HEK293 (cell line): ENCODE measurements around the gene SPTBN1.
A peak's percentile ranks its signal among the peaks of the same experiment; 100 is the strongest.

Source experiments
- CTCF ChIA-PET: fragments of 350-600 bp; formaldehyde crosslinking; extraction: SDS; loops from one replicate; lab custom pipeline; 2021; ENCODE audit warnings: antibody characterized with exemption; lab: Yijun Ruan, JAX
- POLR2A ChIA-PET: fragments of 300-600 bp; formaldehyde crosslinking; extraction: SDS; loops from one replicate; lab custom pipeline; 2020; ENCODE audit warnings: antibody characterized with exemption, inconsistent platforms; lab: Yijun Ruan, JAX
- H3K27ac ChIP-seq: fragments of 200-500 bp; sonication (Bioruptor generic); 2 replicates; pipeline ENCODE4 v1.5.1; 2014; ENCODE audit warnings: low read depth, low read length, control low read depth, inconsistent platforms; ENCODE audit errors: extremely low read depth
- H3K36me3 ChIP-seq, 2 experiments: fragments of 200-500 bp in 1 of 2; sonication (Bioruptor generic) in 1 of 2; 1 replicate in 1 of 2; 2 replicates in 1 of 2; pipeline ENCODE4 v1.5.1; 2014 to 2017; ENCODE audit warnings: inconsistent platforms in 2 of 2, low read length in 2 of 2; ENCODE audit not compliant: control insufficient read depth in 2 of 2, insufficient read depth in 1 of 2
- H3K4me1 ChIP-seq: fragments of 200-500 bp; sonication (Bioruptor generic); 2 replicates; pipeline ENCODE4 v1.5.1; 2014; ENCODE audit warnings: mild to moderate bottlenecking, low read length, inconsistent platforms; ENCODE audit not compliant: control insufficient read depth, insufficient read depth
- H3K4me3 ChIP-seq: 2 replicates; pipeline ENCODE4 v1.5.1; 2011; ENCODE audit warnings: low read depth, mild to moderate bottlenecking, control low read depth, low read length, moderate library complexity
- H3K9me3 ChIP-seq: fragments of 200-500 bp; sonication (Bioruptor generic); 2 replicates; pipeline ENCODE4 v1.5.1; 2014; ENCODE audit warnings: low read depth, low read length, inconsistent platforms; ENCODE audit not compliant: control insufficient read depth, insufficient read depth
- GLIS1 ChIP-seq: fragments of 450-650 bp; formaldehyde crosslinking; IDR thresholded peaks from 2 replicates; pipeline ENCODE4 v1.5.1; 2016; ENCODE audit warnings: missing biosample characterization, missing genetic modification characterization
- KLF10 ChIP-seq: fragments of 450-650 bp; IDR thresholded peaks from 2 replicates; pipeline ENCODE4 v1.5.1; 2018; ENCODE audit warnings: missing biosample characterization, mild to moderate bottlenecking, missing genetic modification characterization
- KLF9 ChIP-seq: fragments of 450-650 bp; formaldehyde crosslinking; IDR thresholded peaks from 2 replicates; pipeline ENCODE4 v1.5.1; 2016; ENCODE audit warnings: missing biosample characterization, missing genetic modification characterization, low read depth
- PRDM1 ChIP-seq: fragments of 450-650 bp; formaldehyde crosslinking; IDR thresholded peaks from 2 replicates; pipeline ENCODE4; 2016; ENCODE audit warnings: missing biosample characterization, missing genetic modification characterization
- SCRT2 ChIP-seq: fragments of 450-650 bp; formaldehyde crosslinking; IDR thresholded peaks from 2 replicates; pipeline ENCODE4 v1.5.1; 2016; ENCODE audit warnings: missing biosample characterization, missing genetic modification characterization
- SETDB1 ChIP-seq: IDR thresholded peaks from one replicate; pipeline ENCODE4 v1.6.1; 2017; ENCODE audit warnings: mild to moderate bottlenecking, low read length, moderate library complexity, mixed read lengths; ENCODE audit not compliant: insufficient read length
- TCF7L2 ChIP-seq: IDR thresholded peaks from 2 replicates; pipeline ENCODE4 v1.6.1; 2011; ENCODE audit warnings: low read depth, mild to moderate bottlenecking, inconsistent platforms, low read length, moderate library complexity, borderline replicate concordance
- ZBTB8A ChIP-seq: fragments of 450-650 bp; formaldehyde crosslinking; IDR thresholded peaks from 2 replicates; pipeline ENCODE4 v1.5.1; 2016; ENCODE audit warnings: missing biosample characterization, missing genetic modification characterization
- ZNF10 ChIP-seq: fragments of 450-650 bp; formaldehyde crosslinking; IDR thresholded peaks from 2 replicates; pipeline ENCODE4 v1.5.1; 2017; ENCODE audit warnings: missing biosample characterization, missing genetic modification characterization
- ZNF114 ChIP-seq: fragments of 450-650 bp; formaldehyde crosslinking; IDR thresholded peaks from 2 replicates; pipeline ENCODE4 v1.5.0; 2017; ENCODE audit warnings: missing biosample characterization, missing genetic modification characterization
- ZNF16 ChIP-seq: fragments of 450-650 bp; formaldehyde crosslinking; IDR thresholded peaks from 2 replicates; pipeline ENCODE4 v1.5.1; 2016; ENCODE audit warnings: low read depth, missing biosample characterization, missing genetic modification characterization
- ZNF19 ChIP-seq: fragments of 450-650 bp; formaldehyde crosslinking; IDR thresholded peaks from 2 replicates; pipeline ENCODE4; 2016; ENCODE audit warnings: missing biosample characterization, missing genetic modification characterization, low read depth
- ZNF311 ChIP-seq: fragments of 450-650 bp; formaldehyde crosslinking; IDR thresholded peaks from 2 replicates; pipeline ENCODE4 v1.5.1; 2017; ENCODE audit warnings: missing biosample characterization, missing genetic modification characterization, borderline replicate concordance
- ZNF335 ChIP-seq: fragments of 450-650 bp; formaldehyde crosslinking; conservative IDR thresholded peaks from 2 replicates; pipeline ENCODE4 v1.5.1; 2016; ENCODE audit warnings: missing biosample characterization, missing genetic modification characterization
- ZNF558 ChIP-seq: fragments of 450-650 bp; formaldehyde crosslinking; IDR thresholded peaks from 2 replicates; pipeline ENCODE4 v1.5.1; 2016; ENCODE audit warnings: missing biosample characterization, missing genetic modification characterization
- ZNF600 ChIP-seq: fragments of 450-650 bp; formaldehyde crosslinking; IDR thresholded peaks from 2 replicates; pipeline ENCODE4 v1.5.1; 2016; ENCODE audit warnings: missing biosample characterization, missing genetic modification characterization
- ZNF629 ChIP-seq: fragments of 450-650 bp; formaldehyde crosslinking; IDR thresholded peaks from 2 replicates; pipeline ENCODE4 v1.5.1; 2017; ENCODE audit warnings: missing biosample characterization, missing genetic modification characterization
- ZNF677 ChIP-seq: fragments of 450-650 bp; IDR thresholded peaks from 2 replicates; pipeline ENCODE4 v1.5.0; 2018; ENCODE audit warnings: missing biosample characterization, mild to moderate bottlenecking, missing genetic modification characterization, moderate library complexity
- ZXDB ChIP-seq: fragments of 450-650 bp; formaldehyde crosslinking; IDR thresholded peaks from 2 replicates; pipeline ENCODE4 v1.5.1; 2016; ENCODE audit warnings: missing biosample characterization, missing genetic modification characterization
- TF ChIP-seq, protein P1 (sequence below): fragments of 450-650 bp; formaldehyde crosslinking; IDR thresholded peaks from 2 replicates; pipeline ENCODE4 v1.5.1; 2016; ENCODE audit warnings: missing biosample characterization, missing genetic modification characterization
- TF ChIP-seq, protein P2 (sequence below): fragments of 450-650 bp; formaldehyde crosslinking; IDR thresholded peaks from 2 replicates; pipeline ENCODE4 v1.5.1; 2016; ENCODE audit warnings: missing biosample characterization, missing genetic modification characterization, low read depth
- TF ChIP-seq, protein P3 (sequence below): fragments of 450-650 bp; formaldehyde crosslinking; optimal IDR thresholded peaks from 2 replicates; pipeline ENCODE3; 2016; ENCODE audit warnings: missing biosample characterization, mild to moderate bottlenecking, missing genetic modification characterization
- TF ChIP-seq, protein P4 (sequence below): fragments of 450-650 bp; formaldehyde crosslinking; IDR thresholded peaks from 2 replicates; pipeline ENCODE4 v1.5.1; 2016; ENCODE audit warnings: missing biosample characterization, missing genetic modification characterization
- TF ChIP-seq, protein P5 (sequence below): fragments of 450-650 bp; formaldehyde crosslinking; IDR thresholded peaks from 2 replicates; pipeline ENCODE4 v1.5.1; 2017; ENCODE audit warnings: missing biosample characterization, missing genetic modification characterization

SPTBN1 gene

DNA sequence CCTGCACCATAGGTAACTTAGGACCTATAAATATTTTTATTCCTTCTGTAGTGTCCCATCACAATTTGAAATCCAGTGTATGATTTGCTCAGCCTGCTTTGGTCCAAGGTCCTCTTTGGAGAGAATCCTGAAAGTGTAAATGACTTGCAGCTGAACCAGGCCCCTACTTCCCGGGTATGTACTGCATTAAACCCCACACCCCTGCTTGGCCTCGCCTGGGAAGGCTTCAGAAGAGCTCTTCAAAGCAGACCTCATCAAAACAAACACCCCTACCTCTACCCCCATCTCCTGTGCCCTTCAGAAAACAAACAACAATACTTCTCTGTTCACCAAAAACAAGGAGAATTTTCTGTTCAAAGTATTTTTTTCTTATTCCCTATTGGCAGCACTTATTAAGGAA lies 9.5 kb upstream of the SPTBN1 start:
- ChIA-PET CTCF (no interaction called here), POLR2A (no interaction called here)
- Histone ChIP-seq H3K4me1 (no peaks in the 10 kb centered on the region), H3K36me3 (no peaks in the 10 kb centered on the region), H3K27ac (no peak overlapping the region), H3K4me3 (no peak overlapping the region), H3K9me3 (no peaks in the 10 kb centered on the region)
- TF ChIP-seq ZNF16 (tag by site-specific recombination) (no peak), ZNF629 (tag by site-specific recombination) (no peak), TCF7L2 (no peak), ZBTB8A (tag by site-specific recombination) (no peak), ZNF677 (tag by site-specific recombination) (no peak), ZNF311 (tag by site-specific recombination) (no peak), SETDB1 (no peak)
- TF ChIP-seq, protein P1, sequence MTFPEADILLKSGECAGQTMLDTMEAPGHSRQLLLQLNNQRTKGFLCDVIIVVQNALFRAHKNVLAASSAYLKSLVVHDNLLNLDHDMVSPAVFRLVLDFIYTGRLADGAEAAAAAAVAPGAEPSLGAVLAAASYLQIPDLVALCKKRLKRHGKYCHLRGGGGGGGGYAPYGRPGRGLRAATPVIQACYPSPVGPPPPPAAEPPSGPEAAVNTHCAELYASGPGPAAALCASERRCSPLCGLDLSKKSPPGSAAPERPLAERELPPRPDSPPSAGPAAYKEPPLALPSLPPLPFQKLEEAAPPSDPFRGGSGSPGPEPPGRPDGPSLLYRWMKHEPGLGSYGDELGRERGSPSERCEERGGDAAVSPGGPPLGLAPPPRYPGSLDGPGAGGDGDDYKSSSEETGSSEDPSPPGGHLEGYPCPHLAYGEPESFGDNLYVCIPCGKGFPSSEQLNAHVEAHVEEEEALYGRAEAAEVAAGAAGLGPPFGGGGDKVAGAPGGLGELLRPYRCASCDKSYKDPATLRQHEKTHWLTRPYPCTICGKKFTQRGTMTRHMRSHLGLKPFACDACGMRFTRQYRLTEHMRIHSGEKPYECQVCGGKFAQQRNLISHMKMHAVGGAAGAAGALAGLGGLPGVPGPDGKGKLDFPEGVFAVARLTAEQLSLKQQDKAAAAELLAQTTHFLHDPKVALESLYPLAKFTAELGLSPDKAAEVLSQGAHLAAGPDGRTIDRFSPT (tag by site-specific recombination), result no peak
- TF ChIP-seq, protein P2, sequence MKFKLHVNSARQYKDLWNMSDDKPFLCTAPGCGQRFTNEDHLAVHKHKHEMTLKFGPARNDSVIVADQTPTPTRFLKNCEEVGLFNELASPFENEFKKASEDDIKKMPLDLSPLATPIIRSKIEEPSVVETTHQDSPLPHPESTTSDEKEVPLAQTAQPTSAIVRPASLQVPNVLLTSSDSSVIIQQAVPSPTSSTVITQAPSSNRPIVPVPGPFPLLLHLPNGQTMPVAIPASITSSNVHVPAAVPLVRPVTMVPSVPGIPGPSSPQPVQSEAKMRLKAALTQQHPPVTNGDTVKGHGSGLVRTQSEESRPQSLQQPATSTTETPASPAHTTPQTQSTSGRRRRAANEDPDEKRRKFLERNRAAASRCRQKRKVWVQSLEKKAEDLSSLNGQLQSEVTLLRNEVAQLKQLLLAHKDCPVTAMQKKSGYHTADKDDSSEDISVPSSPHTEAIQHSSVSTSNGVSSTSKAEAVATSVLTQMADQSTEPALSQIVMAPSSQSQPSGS (tag by site-specific recombination), result no peak

DNA sequence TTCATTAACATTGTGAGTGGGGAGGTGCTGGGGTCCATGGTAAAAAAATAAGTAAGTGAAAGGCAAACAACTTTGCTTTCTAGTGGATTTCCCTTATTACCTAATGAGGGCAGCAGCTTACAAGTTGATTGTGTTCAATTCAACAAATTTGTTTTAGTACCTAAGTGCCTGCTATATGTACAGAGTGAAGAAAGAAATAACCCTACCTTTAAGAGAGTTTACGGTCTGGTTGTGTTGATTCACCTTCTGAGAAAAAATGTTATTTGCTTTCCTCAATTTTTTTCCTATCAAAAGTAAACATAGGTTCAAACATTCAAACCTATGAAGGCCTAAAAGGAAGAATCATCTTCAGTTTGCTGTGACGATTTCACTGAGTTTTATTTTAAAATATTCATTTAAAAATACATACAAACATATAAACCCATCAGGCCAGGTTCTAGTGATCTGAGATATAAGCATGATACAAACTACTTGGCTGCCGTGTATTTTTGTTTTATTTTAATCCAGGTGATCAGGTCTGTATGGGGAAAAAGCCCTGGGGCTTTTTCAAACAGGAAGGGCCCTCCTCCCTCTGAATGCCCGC lies 1.5 kb upstream of the SPTBN1 start:
- CTCF ChIA-PET, result no interaction called here
- H3K4me1 ChIP-seq, result peaks cover 11% of the 10 kb centered on the region
- POLR2A ChIA-PET, result no interaction called here

DNA sequence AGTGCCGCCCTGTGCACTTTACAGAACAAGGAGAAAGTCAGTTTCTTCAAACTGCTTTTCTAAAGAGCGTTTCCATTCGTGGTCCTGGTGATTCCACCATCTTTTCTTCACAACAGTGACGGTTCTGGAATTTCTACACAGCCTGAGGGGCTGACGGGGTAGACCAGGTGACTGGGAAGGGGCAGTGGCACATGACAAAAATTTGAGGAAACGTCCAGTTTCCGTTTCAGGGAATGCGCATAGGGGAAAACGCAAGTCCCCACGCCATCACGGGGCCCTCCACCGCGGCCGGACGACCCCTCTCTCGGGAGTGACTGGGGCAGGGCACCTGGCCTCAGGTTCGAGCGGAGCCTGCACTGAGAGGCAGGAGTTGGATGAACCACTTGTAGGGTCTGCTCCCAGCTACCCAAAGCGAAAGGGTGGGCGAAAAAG lies 980 bp upstream of the SPTBN1 start:
- peak overlapping the region; percentile 17 for H3K4me3 ChIP-seq
- CTCF ChIA-PET, result interaction anchor here (0.6 kb wide), 1 partner anchor 247 kb away, joined by 3 read pairs; no protein-coding TSS in a partner anchor
- no peak for TF ChIP-seq KLF9 (tag by site-specific recombination)
- TF ChIP-seq, protein P3, sequence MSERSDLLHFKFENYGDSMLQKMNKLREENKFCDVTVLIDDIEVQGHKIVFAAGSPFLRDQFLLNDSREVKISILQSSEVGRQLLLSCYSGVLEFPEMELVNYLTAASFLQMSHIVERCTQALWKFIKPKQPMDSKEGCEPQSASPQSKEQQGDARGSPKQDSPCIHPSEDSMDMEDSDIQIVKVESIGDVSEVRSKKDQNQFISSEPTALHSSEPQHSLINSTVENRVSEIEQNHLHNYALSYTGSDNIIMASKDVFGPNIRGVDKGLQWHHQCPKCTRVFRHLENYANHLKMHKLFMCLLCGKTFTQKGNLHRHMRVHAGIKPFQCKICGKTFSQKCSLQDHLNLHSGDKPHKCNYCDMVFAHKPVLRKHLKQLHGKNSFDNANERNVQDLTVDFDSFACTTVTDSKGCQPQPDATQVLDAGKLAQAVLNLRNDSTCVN (tag by site-specific recombination), result no peak
- peak; percentile 59; the same call in 1 of the 2 replicates for TF ChIP-seq ZNF335
- TF ChIP-seq, protein P4, sequence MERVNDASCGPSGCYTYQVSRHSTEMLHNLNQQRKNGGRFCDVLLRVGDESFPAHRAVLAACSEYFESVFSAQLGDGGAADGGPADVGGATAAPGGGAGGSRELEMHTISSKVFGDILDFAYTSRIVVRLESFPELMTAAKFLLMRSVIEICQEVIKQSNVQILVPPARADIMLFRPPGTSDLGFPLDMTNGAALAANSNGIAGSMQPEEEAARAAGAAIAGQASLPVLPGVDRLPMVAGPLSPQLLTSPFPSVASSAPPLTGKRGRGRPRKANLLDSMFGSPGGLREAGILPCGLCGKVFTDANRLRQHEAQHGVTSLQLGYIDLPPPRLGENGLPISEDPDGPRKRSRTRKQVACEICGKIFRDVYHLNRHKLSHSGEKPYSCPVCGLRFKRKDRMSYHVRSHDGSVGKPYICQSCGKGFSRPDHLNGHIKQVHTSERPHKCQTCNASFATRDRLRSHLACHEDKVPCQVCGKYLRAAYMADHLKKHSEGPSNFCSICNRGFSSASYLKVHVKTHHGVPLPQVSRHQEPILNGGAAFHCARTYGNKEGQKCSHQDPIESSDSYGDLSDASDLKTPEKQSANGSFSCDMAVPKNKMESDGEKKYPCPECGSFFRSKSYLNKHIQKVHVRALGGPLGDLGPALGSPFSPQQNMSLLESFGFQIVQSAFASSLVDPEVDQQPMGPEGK (tag by site-specific recombination), result no peak
- TF ChIP-seq PRDM1, result peak; percentile 42
- 0 out of 2 replicates have a peak, but pooled peaks have one; percentile 45 for TF ChIP-seq SCRT2 (tag by site-specific recombination)
- TF ChIP-seq ZNF114 (tag by site-specific recombination), result no peak
- TF ChIP-seq ZXDB (tag by site-specific recombination), result peak; percentile 38; the same call in 1 of the 2 replicates
- TF ChIP-seq, protein P5, sequence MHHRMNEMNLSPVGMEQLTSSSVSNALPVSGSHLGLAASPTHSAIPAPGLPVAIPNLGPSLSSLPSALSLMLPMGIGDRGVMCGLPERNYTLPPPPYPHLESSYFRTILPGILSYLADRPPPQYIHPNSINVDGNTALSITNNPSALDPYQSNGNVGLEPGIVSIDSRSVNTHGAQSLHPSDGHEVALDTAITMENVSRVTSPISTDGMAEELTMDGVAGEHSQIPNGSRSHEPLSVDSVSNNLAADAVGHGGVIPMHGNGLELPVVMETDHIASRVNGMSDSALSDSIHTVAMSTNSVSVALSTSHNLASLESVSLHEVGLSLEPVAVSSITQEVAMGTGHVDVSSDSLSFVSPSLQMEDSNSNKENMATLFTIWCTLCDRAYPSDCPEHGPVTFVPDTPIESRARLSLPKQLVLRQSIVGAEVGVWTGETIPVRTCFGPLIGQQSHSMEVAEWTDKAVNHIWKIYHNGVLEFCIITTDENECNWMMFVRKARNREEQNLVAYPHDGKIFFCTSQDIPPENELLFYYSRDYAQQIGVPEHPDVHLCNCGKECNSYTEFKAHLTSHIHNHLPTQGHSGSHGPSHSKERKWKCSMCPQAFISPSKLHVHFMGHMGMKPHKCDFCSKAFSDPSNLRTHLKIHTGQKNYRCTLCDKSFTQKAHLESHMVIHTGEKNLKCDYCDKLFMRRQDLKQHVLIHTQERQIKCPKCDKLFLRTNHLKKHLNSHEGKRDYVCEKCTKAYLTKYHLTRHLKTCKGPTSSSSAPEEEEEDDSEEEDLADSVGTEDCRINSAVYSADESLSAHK (tag by site-specific recombination), result peak; percentile 61
- TF ChIP-seq KLF10, result no peak
- peak; percentile 71 for TF ChIP-seq ZNF600 (tag by site-specific recombination)
- no peak for TF ChIP-seq GLIS1 (tag by site-specific recombination)

More for the DNA sequence above, 1.5 kb upstream of the SPTBN1 start:
- Histone ChIP-seq H3K4me3 (no peak overlapping the region), H3K9me3 (no peaks in the 10 kb centered on the region), H3K36me3 (no peaks in the 10 kb centered on the region), H3K27ac (peak overlapping the region; percentile 77; the same call in 1 of the 2 replicates)
- TF ChIP-seq ZNF335 (peak; percentile 29; the same call in 1 of the 2 replicates), ZNF10 (tag by site-specific recombination) (no peak), ZNF19 (tag by site-specific recombination) (no peak), ZNF558 (tag by site-specific recombination) (no peak)

More for the DNA sequence above, 980 bp upstream of the SPTBN1 start:
- H3K9me3 ChIP-seq, result no peaks in the 10 kb centered on the region
- no peaks in the 10 kb centered on the region for H3K36me3 ChIP-seq
- H3K27ac ChIP-seq, result peak overlapping the region; percentile 77; the same call in 1 of the 2 replicates
- POLR2A ChIA-PET, result no interaction called here
- H3K4me1 ChIP-seq, result peaks cover 11% of the 10 kb centered on the region
